ENCODE data around the gene TFR2. TPM values are rescaled to one million over a fixed set of nuclear protein-coding genes. Genes with fewer than 3 reads are reported as not detected.

Gene TFR2
- total and polyA plus RNA-seq, 4 experiments from 2014 or later: 0.75 to 6.2 (median 4.1) TPM

GRCh38 chr7:100612730-100613390 lies 28.5 kb downstream of the TFR2 start:
- peak overlapping the region; percentile 85 for H3K27ac ChIP-seq (ENCODE audit: low read depth, low read length)
- no peaks in the 10 kb centered on the region for H3K27me3 ChIP-seq (ENCODE audit: insufficient read depth, low read length)
- ChIA-PET CTCF (ENCODE audit: partially characterized antibody) (interaction anchor here (0.7 to 5.1 kb wide), 15 partner anchors 9 to 482 kb away, joined by 3 to 52 read pairs (median 4); partner anchors contain the start of genes FBXO24, LRCH4 and POP7), POLR2A (ENCODE audit: partially characterized antibody) (interaction anchor here (0.6 to 5.2 kb wide), 33 partner anchors 9 to 405 kb away, joined by 3 to 103 read pairs (median 5); partner anchors contain the start of genes AGFG2, FBXO24, GIGYF1 and GNB2)
- peaks cover 0 to 2% (median 0%) of the 10 kb centered on the region in 8 donors for H3K9me3 Mint-ChIP-seq
- intact Hi-C loops (cut with micrococcal nuclease): loop anchor here (1.0 kb wide), 6 partner anchors 9 to 239 kb away; partner anchors contain the start of genes FBXO24, GNB2, LRCH4 and SLC12A9
- H3K4me1 Mint-ChIP-seq: peaks cover 14 to 30% (median 21%) of the 10 kb centered on the region in 4 donors
- H3K36me3 ChIP-seq (ENCODE audit: insufficient read depth, low read length): no peaks in the 10 kb centered on the region
- H3K27ac Mint-ChIP-seq: peak overlapping the region in 5 of 7 donors; percentile 90 to 96 (median 92)
- DNase-seq: peak in 2 of 5 donors; percentile 21 to 31
- no peaks in the 10 kb centered on the region for H3K27me3 Mint-ChIP-seq
- H3K4me3 Mint-ChIP-seq: peak overlapping the region; percentile 89 to 99 (median 91)
- no peaks in the 10 kb centered on the region for H3K9me3 ChIP-seq (ENCODE audit: control insufficient read depth in 1 of 2, low read length in 2 of 2)
- peaks cover 0 to 11% of the 10 kb centered on the region in 2 donors for H3K36me3 Mint-ChIP-seq
- H3K4me1 ChIP-seq (ENCODE audit: insufficient read depth, low read length): peaks cover 18% of the 10 kb centered on the region
- H3K4me3 ChIP-seq (ENCODE audit: low read length in 2 of 2): peak overlapping the region; percentile 74 to 96

GRCh38 chr7:100611983-100612729 lies 29.2 kb downstream of the TFR2 start, which contains the start of gene MOSPD3:
TSS of gene MOSPD3 (plus strand) at chr7:100612540. CDS start at chr7:100612792, 252 bp downstream.
- H3K4me1 Mint-ChIP-seq: peaks cover 14 to 32% (median 24%) of the 10 kb centered on the region in 4 donors
- peak within 1 kb of the TSS; percentile 85 for H3K27ac ChIP-seq (ENCODE audit: low read depth, low read length)
- ChIA-PET POLR2A (ENCODE audit: partially characterized antibody) (interaction anchor here (0.6 to 5.2 kb wide), 36 partner anchors 9 to 485 kb away, joined by 3 to 103 read pairs (median 4); partner anchors contain the start of genes AGFG2, FBXO24, GIGYF1 and GNB2), CTCF (ENCODE audit: partially characterized antibody) (interaction anchor here (0.7 to 5.1 kb wide), 15 partner anchors 8 to 481 kb away, joined by 3 to 52 read pairs (median 4); partner anchors contain the start of genes FBXO24, LRCH4 and POP7)
- peak within 1 kb of the TSS; percentile 96 to 100 (median 100) for H3K27ac Mint-ChIP-seq
- peak; percentile 98 to 99 (median 98) for DNase-seq
- peaks cover 0 to 11% of the 10 kb centered on the region in 2 donors for H3K36me3 Mint-ChIP-seq
- intact Hi-C loops (cut with micrococcal nuclease): loop anchor here (1.0 kb wide), 6 partner anchors 8 to 240 kb away; partner anchors contain the start of genes FBXO24, GNB2, LRCH4 and SLC12A9
- H3K36me3 ChIP-seq (ENCODE audit: insufficient read depth, low read length): no peaks in the 10 kb centered on the region
- peaks cover 0 to 2% (median 0%) of the 10 kb centered on the region in 8 donors for H3K9me3 Mint-ChIP-seq
- H3K27me3 ChIP-seq (ENCODE audit: insufficient read depth, low read length): no peaks in the 10 kb centered on the region
- peak within 1 kb of the TSS; percentile 96 to 100 (median 98) for H3K4me3 Mint-ChIP-seq
- peak within 1 kb of the TSS; percentile 74 to 96 for H3K4me3 ChIP-seq (ENCODE audit: low read length in 2 of 2)
- H3K27me3 Mint-ChIP-seq: no peaks in the 10 kb centered on the region
- H3K9me3 ChIP-seq (ENCODE audit: control insufficient read depth in 1 of 2, low read length in 2 of 2): no peaks in the 10 kb centered on the region
- peaks cover 18% of the 10 kb centered on the region for H3K4me1 ChIP-seq (ENCODE audit: insufficient read depth, low read length)

- DNase-seq: no peak
- H3K27ac Mint-ChIP-seq: peak overlapping the region in 4 of 7 donors; percentile 21 to 96 (median 75)
- H3K27me3 Mint-ChIP-seq: no peaks in the 10 kb centered on the region
- H3K4me1 Mint-ChIP-seq: peaks cover 17 to 45% (median 30%) of the 10 kb centered on the region in 4 donors
- ChIA-PET CTCF (ENCODE audit: partially characterized antibody) (interaction anchor here (4.8 to 5.1 kb wide), 2 partner anchors 82 to 95 kb away, joined by 19 to 28 read pairs; partner anchors contain the start of gene POP7), POLR2A (ENCODE audit: partially characterized antibody) (no interaction called here)
- no peaks in the 10 kb centered on the region for H3K36me3 ChIP-seq (ENCODE audit: insufficient read depth, low read length)
- H3K4me3 Mint-ChIP-seq: peak overlapping the region in 2 of 8 donors; percentile 40
- no peak overlapping the region for H3K4me3 ChIP-seq (ENCODE audit: low read length in 2 of 2)
- H3K9me3 ChIP-seq (ENCODE audit: control insufficient read depth in 1 of 2, low read length in 2 of 2): no peaks in the 10 kb centered on the region
- intact Hi-C loops (cut with micrococcal nuclease): no loop called here
- H3K27ac ChIP-seq (ENCODE audit: low read depth, low read length): no peak overlapping the region
- peaks cover 26% of the 10 kb centered on the region for H3K4me1 ChIP-seq (ENCODE audit: insufficient read depth, low read length)
- peaks cover 0 to 2% (median 0%) of the 10 kb centered on the region in 8 donors for H3K9me3 Mint-ChIP-seq
- H3K36me3 Mint-ChIP-seq: peaks cover 0 to 8% of the 10 kb centered on the region in 2 donors
- H3K27me3 ChIP-seq (ENCODE audit: insufficient read depth, low read length): no peaks in the 10 kb centered on the region
Observed at GRCh38 chr7:100609958-100610357, 31.4 kb downstream of the TFR2 start.

GRCh38 chr7:100607111-100607510 lies 34.2 kb downstream of the TFR2 start:
- no peak overlapping the region for H3K27ac ChIP-seq (ENCODE audit: low read depth, low read length)
- H3K4me1 ChIP-seq (ENCODE audit: insufficient read depth, low read length): peaks cover 21% of the 10 kb centered on the region
- Mint-ChIP-seq H3K27me3 (no peaks in the 10 kb centered on the region), H3K4me1 (peaks cover 13 to 40% (median 23%) of the 10 kb centered on the region in 4 donors), H3K27ac (peak overlapping the region in 4 of 7 donors; percentile 13 to 77 (median 55)), H3K36me3 (peaks cover 0 to 3% of the 10 kb centered on the region in 2 donors), H3K4me3 (peak overlapping the region in 5 of 8 donors; percentile 24 to 77 (median 44)), H3K9me3 (peaks cover 0 to 2% (median 0%) of the 10 kb centered on the region in 8 donors)
- no peaks in the 10 kb centered on the region for H3K9me3 ChIP-seq (ENCODE audit: control insufficient read depth in 1 of 2, low read length in 2 of 2)
- CTCF ChIA-PET (ENCODE audit: partially characterized antibody): interaction anchor here (1.0 to 4.8 kb wide), 3 partner anchors 18 to 231 kb away, joined by 3 to 19 read pairs (median 3); no protein-coding TSS in a partner anchor
- H3K27me3 ChIP-seq (ENCODE audit: insufficient read depth, low read length): no peaks in the 10 kb centered on the region
- H3K4me3 ChIP-seq (ENCODE audit: low read length in 2 of 2): no peak overlapping the region
- DNase-seq: no peak
- POLR2A ChIA-PET (ENCODE audit: partially characterized antibody): interaction anchor here (1.1 to 15.5 kb wide), 3 partner anchors 22 to 69 kb away, joined by 3 to 177 read pairs (median 32); partner anchors contain the start of genes FBXO24 and LRCH4
- intact Hi-C loops (cut with micrococcal nuclease): no loop called here
- no peaks in the 10 kb centered on the region for H3K36me3 ChIP-seq (ENCODE audit: insufficient read depth, low read length)

GRCh38 chr7:100606313-100606712 lies 35.0 kb downstream of the TFR2 start:
- H3K36me3 ChIP-seq (ENCODE audit: insufficient read depth, low read length): no peaks in the 10 kb centered on the region
- H3K9me3 ChIP-seq (ENCODE audit: control insufficient read depth in 1 of 2, low read length in 2 of 2): no peaks in the 10 kb centered on the region
- no peaks in the 10 kb centered on the region for H3K27me3 Mint-ChIP-seq
- no peaks in the 10 kb centered on the region for H3K9me3 Mint-ChIP-seq
- ChIA-PET CTCF (ENCODE audit: partially characterized antibody) (interaction anchor here (0.8 to 4.8 kb wide), 9 partner anchors 9 to 231 kb away, joined by 3 to 19 read pairs (median 6); no protein-coding TSS in a partner anchor), POLR2A (ENCODE audit: partially characterized antibody) (interaction anchor here (0.7 to 15.5 kb wide), 7 partner anchors 22 to 177 kb away, joined by 3 to 177 read pairs (median 11); partner anchors contain the start of genes FBXO24, LRCH4, MEPCE and POP7)
- DNase-seq: no peak
- no peaks in the 10 kb centered on the region for H3K36me3 Mint-ChIP-seq
- peaks cover 11 to 35% (median 20%) of the 10 kb centered on the region in 4 donors for H3K4me1 Mint-ChIP-seq
- intact Hi-C loops (cut with micrococcal nuclease): no loop called here
- H3K27ac Mint-ChIP-seq: peak overlapping the region in 2 of 7 donors; percentile 59 to 68
- H3K27ac ChIP-seq (ENCODE audit: low read depth, low read length): no peak overlapping the region
- H3K4me1 ChIP-seq (ENCODE audit: insufficient read depth, low read length): peaks cover 21% of the 10 kb centered on the region
- H3K4me3 Mint-ChIP-seq: peak overlapping the region in 7 of 8 donors; percentile 29 to 89 (median 76)
- H3K27me3 ChIP-seq (ENCODE audit: insufficient read depth, low read length): no peaks in the 10 kb centered on the region
- H3K4me3 ChIP-seq (ENCODE audit: low read length in 2 of 2): no peak overlapping the region

Measured in CD4-positive, alpha-beta memory T cell (primary cell).